Skeletal muscle satellite cell (primary cell): ENCODE results near the gene EN2.

Experiments
- H3K27me3 ChIP-seq: 2 replicates; pipeline ENCODE4 v1.7.0; 2013; ENCODE audit warnings: low read length; ENCODE audit not compliant: control insufficient read depth, insufficient read depth
- H3K36me3 ChIP-seq: 2 replicates; pipeline ENCODE4 v1.7.0; 2013; ENCODE audit warnings: mild to moderate bottlenecking, control low read depth, low read length; ENCODE audit not compliant: insufficient read depth
- H3K4me1 ChIP-seq: 2 replicates; pipeline ENCODE4 v1.7.0; 2013; ENCODE audit warnings: low read length; ENCODE audit not compliant: control insufficient read depth, insufficient read depth
- H3K4me2 ChIP-seq: 2 replicates; pipeline ENCODE4 v1.7.0; 2013; ENCODE audit warnings: mild to moderate bottlenecking, low read length
- H3K4me3 ChIP-seq: 2 replicates; pipeline ENCODE4 v1.7.0; 2013; ENCODE audit warnings: low read length
- H3K9ac ChIP-seq: 2 replicates; pipeline ENCODE4 v1.7.0; 2013; ENCODE audit warnings: mild to moderate bottlenecking, low read depth, low read length, moderate library complexity
- H3K9me3 ChIP-seq: replicated peaks from 2 replicates; pipeline ENCODE4 v1.7.0; 2013; ENCODE audit warnings: mild to moderate bottlenecking, control low read depth, low read length

Gene EN2

GRCh38 chr7:155469311-155470185, 11.6 kb downstream of the EN2 start:
- no peaks in the 10 kb centered on the region for H3K9me3 ChIP-seq
- no peak overlapping the region for H3K4me3 ChIP-seq
- H3K27me3 ChIP-seq: peaks cover 95% of the 10 kb centered on the region
- no peak overlapping the region for H3K9ac ChIP-seq
- H3K4me1 ChIP-seq: peaks cover 3% of the 10 kb centered on the region
- H3K36me3 ChIP-seq: no peaks in the 10 kb centered on the region
- H3K4me2 ChIP-seq: no peak overlapping the region

- H3K36me3 ChIP-seq: no peaks in the 10 kb centered on the region
- H3K4me2 ChIP-seq: no peak overlapping the region
- H3K4me1 ChIP-seq: peaks cover 3% of the 10 kb centered on the region
- H3K9me3 ChIP-seq: no peaks in the 10 kb centered on the region
- H3K27me3 ChIP-seq: peaks cover 91% of the 10 kb centered on the region
- no peak overlapping the region for H3K9ac ChIP-seq
- H3K4me3 ChIP-seq: no peak overlapping the region
These were observed 12.2 kb downstream of the EN2 start for GRCh38 chr7:155470186-155470487.

DNA sequence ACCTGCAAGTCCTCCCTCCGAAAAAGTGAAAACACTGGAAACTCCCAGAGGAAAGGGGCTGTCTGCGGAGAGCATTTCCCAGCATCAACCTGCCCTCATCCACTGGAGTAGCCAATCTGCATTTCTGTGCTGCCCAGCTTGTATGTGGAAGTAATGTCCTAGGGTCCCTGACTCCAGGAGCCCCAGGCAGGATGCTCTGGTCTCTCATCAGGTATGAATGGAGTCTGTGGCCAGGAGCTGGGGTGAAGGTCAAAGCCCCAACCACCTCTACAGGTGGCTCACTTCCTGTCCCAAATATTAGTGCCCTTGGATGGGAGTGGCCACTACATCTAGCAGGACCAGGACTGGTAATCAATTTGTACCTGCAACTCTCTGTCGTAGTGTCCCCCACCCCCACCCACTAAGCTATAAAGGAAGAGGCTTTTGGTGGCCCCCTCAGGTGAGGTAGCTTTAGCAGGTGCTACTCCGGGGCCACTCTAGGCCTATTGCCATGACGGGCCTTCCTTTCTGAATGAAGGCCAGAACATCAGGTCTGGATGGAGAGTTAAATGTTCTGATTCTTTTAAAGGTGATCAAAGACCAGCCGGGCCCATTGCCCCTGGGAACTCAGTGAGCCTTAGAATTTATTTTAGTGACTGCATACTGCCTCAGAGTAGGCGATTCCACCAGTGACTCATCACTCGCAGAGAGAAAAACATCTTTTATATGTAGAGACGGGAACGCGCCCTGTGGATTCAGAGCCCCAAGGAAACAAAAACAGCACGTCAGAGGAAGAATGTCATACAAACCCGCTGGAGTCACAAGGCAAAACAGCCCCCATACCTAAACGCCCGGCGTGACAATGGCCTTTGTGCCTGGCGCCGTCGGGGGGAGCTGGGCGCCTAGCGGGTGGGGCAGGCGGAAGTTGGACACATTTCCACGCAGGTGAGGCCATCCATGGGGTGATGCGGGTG, 13.0 kb downstream of the EN2 start:
- no peak overlapping the region for H3K4me2 ChIP-seq
- H3K4me1 ChIP-seq: peaks cover 3% of the 10 kb centered on the region
- H3K36me3 ChIP-seq: no peaks in the 10 kb centered on the region
- no peak overlapping the region for H3K4me3 ChIP-seq
- no peak overlapping the region for H3K9ac ChIP-seq
- peaks cover 86% of the 10 kb centered on the region for H3K27me3 ChIP-seq
- H3K9me3 ChIP-seq: no peaks in the 10 kb centered on the region

- peaks cover 3% of the 10 kb centered on the region for H3K4me1 ChIP-seq
- no peak overlapping the region for H3K4me3 ChIP-seq
- no peaks in the 10 kb centered on the region for H3K9me3 ChIP-seq
- H3K9ac ChIP-seq: no peak overlapping the region
- no peaks in the 10 kb centered on the region for H3K36me3 ChIP-seq
- H3K27me3 ChIP-seq: peaks cover 79% of the 10 kb centered on the region
- no peak overlapping the region for H3K4me2 ChIP-seq
These were observed 13.8 kb downstream of the EN2 start for GRCh38 chr7:155471718-155472117.

GRCh38 chr7:155477476-155477875, 19.5 kb downstream of the EN2 start:
- no peaks in the 10 kb centered on the region for H3K4me1 ChIP-seq
- H3K4me3 ChIP-seq: no peak overlapping the region
- H3K36me3 ChIP-seq: no peaks in the 10 kb centered on the region
- H3K27me3 ChIP-seq: peaks cover 23% of the 10 kb centered on the region
- no peak overlapping the region for H3K4me2 ChIP-seq
- H3K9me3 ChIP-seq: peaks cover 3% of the 10 kb centered on the region
- H3K9ac ChIP-seq: no peak overlapping the region

DNA sequence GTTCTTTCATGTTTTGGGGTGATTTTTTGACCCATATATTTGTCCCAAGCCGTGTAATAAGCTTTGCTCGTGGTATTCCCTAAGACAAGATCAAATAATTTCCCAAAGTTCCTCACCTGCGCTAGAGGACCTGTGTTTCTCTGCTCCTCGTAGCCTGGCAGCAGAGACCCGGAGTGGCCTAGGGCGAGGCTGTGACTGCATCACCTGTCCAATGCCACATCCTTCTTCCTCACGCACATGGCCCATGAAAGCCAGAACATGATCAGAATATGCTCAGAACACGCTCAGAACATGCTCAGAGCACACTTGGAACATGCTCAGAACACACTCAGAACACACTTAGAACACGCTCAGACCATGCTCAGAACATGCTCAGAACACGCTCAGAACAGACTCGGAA, 23.8 kb downstream of the EN2 start:
- H3K36me3 ChIP-seq: no peaks in the 10 kb centered on the region
- H3K4me3 ChIP-seq: no peak overlapping the region
- no peak overlapping the region for H3K9ac ChIP-seq
- no peak overlapping the region for H3K4me2 ChIP-seq
- no peaks in the 10 kb centered on the region for H3K4me1 ChIP-seq
- no peaks in the 10 kb centered on the region for H3K27me3 ChIP-seq
- peaks cover 3% of the 10 kb centered on the region for H3K9me3 ChIP-seq

DNA sequence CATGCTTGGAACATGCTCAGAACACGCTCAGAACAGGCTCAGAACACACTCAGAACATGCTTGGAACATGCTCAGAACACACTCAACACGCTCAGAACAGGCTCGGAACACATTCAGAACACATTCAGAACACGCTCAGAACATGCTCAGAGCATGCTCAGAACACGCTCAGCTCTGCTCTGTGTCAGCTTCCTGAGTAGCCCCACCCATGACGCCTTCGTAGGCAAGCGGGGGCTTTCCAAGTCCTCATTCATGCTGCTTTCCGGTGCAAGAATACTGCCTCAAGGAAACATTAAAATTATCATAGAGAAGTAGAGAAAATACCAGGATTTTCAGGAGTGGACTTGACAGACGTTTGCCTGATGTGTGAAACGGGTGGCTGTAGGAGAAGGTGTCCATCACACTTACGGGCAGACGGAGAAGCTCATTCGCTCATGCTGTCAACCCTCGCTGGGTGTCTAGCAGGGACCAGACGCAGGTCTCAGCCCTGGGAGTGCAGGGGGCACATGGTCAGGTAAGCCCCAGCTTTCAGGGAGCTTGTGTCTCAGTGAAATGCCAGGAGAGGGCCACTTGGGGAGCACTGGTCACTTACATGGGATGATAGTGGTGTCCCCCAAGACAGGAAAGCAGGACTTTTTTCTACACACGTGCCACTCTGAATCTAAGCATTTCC, 24.7 kb downstream of the EN2 start:
- Histone ChIP-seq H3K9me3 (peaks cover 3% of the 10 kb centered on the region), H3K36me3 (no peaks in the 10 kb centered on the region), H3K4me2 (no peak overlapping the region), H3K4me3 (no peak overlapping the region), H3K4me1 (no peaks in the 10 kb centered on the region), H3K9ac (no peak overlapping the region), H3K27me3 (no peaks in the 10 kb centered on the region)

DNA sequence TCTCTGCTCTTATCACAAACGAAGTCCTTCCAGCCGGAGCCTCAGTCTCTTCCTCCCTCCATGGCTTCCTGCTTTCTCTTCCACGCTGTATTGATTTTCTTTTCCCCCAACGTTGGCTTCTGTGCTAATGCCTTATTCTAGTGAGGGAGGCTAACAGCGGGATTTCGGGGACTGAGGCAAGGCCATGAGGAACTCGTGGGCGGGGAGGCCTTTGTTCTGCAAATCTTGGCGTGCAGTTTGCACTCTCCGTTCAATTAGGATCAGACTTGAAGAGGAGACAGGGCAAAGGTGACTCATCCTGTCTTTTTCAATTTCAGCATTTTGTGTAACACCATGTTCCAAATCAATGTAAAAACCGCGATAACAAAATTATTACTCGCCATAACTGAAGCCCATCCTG, 25.3 kb downstream of the EN2 start:
- no peak overlapping the region for H3K4me3 ChIP-seq
- no peaks in the 10 kb centered on the region for H3K27me3 ChIP-seq
- H3K4me1 ChIP-seq: no peaks in the 10 kb centered on the region
- no peaks in the 10 kb centered on the region for H3K36me3 ChIP-seq
- peaks cover 3% of the 10 kb centered on the region for H3K9me3 ChIP-seq
- no peak overlapping the region for H3K9ac ChIP-seq
- no peak overlapping the region for H3K4me2 ChIP-seq

DNA sequence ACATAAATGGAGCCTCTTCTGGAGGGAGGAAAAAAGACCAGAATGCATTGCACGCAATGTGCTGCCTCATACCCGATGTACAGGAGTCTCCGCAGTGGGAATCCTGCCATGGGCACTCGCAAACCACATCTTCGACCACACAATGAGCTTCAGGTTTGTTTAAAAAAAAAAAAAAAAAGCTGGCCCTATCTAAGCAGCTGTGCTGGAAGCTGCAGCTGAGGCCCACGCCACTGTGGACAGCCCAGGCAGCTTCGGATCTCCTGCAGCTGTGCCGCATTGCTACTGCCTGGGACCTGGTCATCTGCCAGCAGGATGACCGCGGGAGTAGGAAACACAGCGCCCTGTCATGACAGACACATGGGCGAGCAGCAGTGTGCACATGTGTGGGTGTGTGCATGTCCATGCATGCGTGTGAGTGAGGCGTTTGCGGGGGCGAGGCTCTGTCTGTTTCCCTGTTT, 26.0 kb downstream of the EN2 start:
- Histone ChIP-seq H3K36me3 (no peaks in the 10 kb centered on the region), H3K4me3 (no peak overlapping the region), H3K9ac (no peak overlapping the region), H3K4me1 (no peaks in the 10 kb centered on the region), H3K4me2 (no peak overlapping the region), H3K9me3 (peaks cover 3% of the 10 kb centered on the region), H3K27me3 (no peaks in the 10 kb centered on the region)

DNA sequence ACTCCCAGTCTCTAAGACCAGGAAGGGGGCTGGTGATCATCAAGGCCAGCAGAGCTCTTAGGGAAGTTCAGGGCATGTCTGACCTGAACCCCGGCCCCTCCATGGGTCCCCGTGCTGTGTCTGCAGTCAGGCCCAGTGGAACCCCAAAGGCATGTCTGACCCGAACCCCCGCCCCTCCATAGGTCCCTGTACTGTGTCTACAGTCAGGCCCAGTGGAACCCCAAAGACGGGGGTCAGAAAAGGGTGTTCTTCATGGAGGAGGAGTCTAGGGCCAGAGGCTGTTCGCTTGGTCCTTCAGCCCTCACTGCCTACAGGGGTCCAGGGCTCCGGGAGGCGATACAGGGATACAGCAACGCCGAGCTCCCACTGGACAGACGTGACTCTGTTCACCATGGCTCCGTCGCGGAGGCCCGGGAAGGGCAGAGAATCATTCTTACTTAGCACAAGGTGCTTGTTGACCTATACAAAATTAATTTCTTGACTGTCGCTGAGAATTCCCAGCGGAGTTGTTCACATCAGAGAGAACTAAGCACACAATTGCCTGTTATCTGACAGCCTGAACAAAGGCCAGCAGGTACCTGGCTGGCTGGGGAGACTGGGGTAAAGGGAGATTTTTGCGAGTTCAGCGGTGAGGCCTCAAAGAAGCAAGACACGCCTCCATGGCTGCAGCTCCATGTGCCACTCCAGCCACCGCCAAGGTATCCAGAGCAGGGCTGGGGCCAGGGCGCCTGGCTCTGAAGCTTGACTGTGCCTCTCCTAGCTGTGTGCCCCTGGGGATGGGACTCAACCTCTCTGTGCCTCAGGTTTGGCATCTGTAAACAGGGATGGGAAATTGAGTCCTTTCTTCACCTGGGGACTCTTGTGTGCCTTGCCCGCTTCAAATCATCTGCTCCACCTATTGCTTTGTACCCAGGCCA, 26.8 kb downstream of the EN2 start:
- H3K27me3 ChIP-seq: no peaks in the 10 kb centered on the region
- peaks cover 3% of the 10 kb centered on the region for H3K9me3 ChIP-seq
- H3K4me2 ChIP-seq: no peak overlapping the region
- no peak overlapping the region for H3K9ac ChIP-seq
- H3K4me1 ChIP-seq: no peaks in the 10 kb centered on the region
- no peaks in the 10 kb centered on the region for H3K36me3 ChIP-seq
- H3K4me3 ChIP-seq: no peak overlapping the region
